HepG2 (cell line): ENCODE data around the gene GARIN5A. TPM values are rescaled to one million over a fixed set of nuclear protein-coding genes. Genes with fewer than 3 reads are reported as not detected.

Source experiments
- CREM ChIP-seq, 2 experiments: sonication (generic) in 1 of 2; formaldehyde crosslinking in 1 of 2; IDR thresholded peaks; 2 replicates each; pipeline versions ENCODE4 v1.4.0 to v1.6.1; 2016 to 2020; ENCODE audit warnings: antibody characterized with exemption in 1 of 2, mild to moderate bottlenecking in 1 of 2, missing genetic modification reagents in 1 of 2
- DR1 ChIP-seq: sonication (generic); formaldehyde crosslinking; IDR thresholded peaks from 2 replicates; pipeline ENCODE4 v1.8.0; 2021; ENCODE audit warnings: mild to moderate bottlenecking, missing genetic modification reagents, inconsistent platforms
- FOXM1 ChIP-seq: sonication (generic); formaldehyde crosslinking; IDR thresholded peaks from 2 replicates; pipeline ENCODE4 v1.5.0; 2020; ENCODE audit warnings: missing genetic modification reagents
- GTF2F1 ChIP-seq: fragments of 150-350 bp; IDR thresholded peaks from 2 replicates; pipeline ENCODE4 v1.6.1; 2014; ENCODE audit warnings: low read length
- HMGA1 ChIP-seq: sonication (generic); formaldehyde crosslinking; conservative IDR thresholded peaks from 2 replicates; pipeline ENCODE4 v1.4.0; 2020; ENCODE audit warnings: missing genetic modification reagents
- HOXD1 ChIP-seq: sonication (generic); formaldehyde crosslinking; IDR thresholded peaks from 2 replicates; pipeline ENCODE4 v1.5.0; 2020; ENCODE audit warnings: missing genetic modification reagents
- KDM5B ChIP-seq: sonication (generic); formaldehyde crosslinking; IDR thresholded peaks from 2 replicates; pipeline ENCODE4 v1.4.0; 2020; ENCODE audit warnings: missing genetic modification reagents, mild to moderate bottlenecking, borderline replicate concordance
- KLF12 ChIP-seq: sonication (generic); formaldehyde crosslinking; IDR thresholded peaks from 2 replicates; pipeline ENCODE4 v1.4.0; 2020; ENCODE audit warnings: missing genetic modification reagents, borderline replicate concordance
- MBD4 ChIP-seq: IDR thresholded peaks from 2 replicates; pipeline ENCODE4 v1.6.1; 2012; ENCODE audit warnings: low read length, inconsistent platforms, borderline replicate concordance
- MTA3 ChIP-seq: sonication (generic); formaldehyde crosslinking; IDR thresholded peaks from 2 replicates; pipeline ENCODE4 v1.4.0; 2020; ENCODE audit warnings: missing genetic modification reagents
- MYNN ChIP-seq: sonication (generic); formaldehyde crosslinking; IDR thresholded peaks from 2 replicates; pipeline ENCODE4 v1.4.0; 2020; ENCODE audit warnings: mild to moderate bottlenecking, low read depth, missing genetic modification reagents
- NKX3-1 ChIP-seq: sonication (generic); formaldehyde crosslinking; IDR thresholded peaks from 2 replicates; pipeline ENCODE4 v1.5.0; 2020; ENCODE audit warnings: missing genetic modification reagents
- RAD21 ChIP-seq: fragments of 450-650 bp; formaldehyde crosslinking; IDR thresholded peaks from 2 replicates; pipeline ENCODE4 v1.5.0; 2020; ENCODE audit warnings: mild to moderate bottlenecking
- RARA ChIP-seq: IDR thresholded peaks from 2 replicates; pipeline ENCODE4 v1.6.1; 2016; ENCODE audit warnings: missing genetic modification reagents, missing compliant biosample characterization
- SETDB1 ChIP-seq: sonication (generic); formaldehyde crosslinking; IDR thresholded peaks from 2 replicates; pipeline ENCODE4 v1.5.1; 2020; ENCODE audit warnings: missing genetic modification reagents, mild to moderate bottlenecking, borderline replicate concordance
- SMARCC2 ChIP-seq: fragments of 450-650 bp; IDR thresholded peaks from 2 replicates; pipeline ENCODE4 v1.6.1; 2017; ENCODE audit warnings: antibody characterized with exemption, mild to moderate bottlenecking
- TOPORS ChIP-seq: sonication (generic); formaldehyde crosslinking; IDR thresholded peaks from 2 replicates; pipeline ENCODE4 v1.8.0; 2023; ENCODE audit warnings: mild to moderate bottlenecking, missing genetic modification reagents
- ZFP36L1 ChIP-seq: sonication (generic); formaldehyde crosslinking; IDR thresholded peaks from 2 replicates; pipeline ENCODE4 v1.8.0; 2022; ENCODE audit warnings: mild to moderate bottlenecking, missing genetic modification reagents, moderate library complexity
- ZFY ChIP-seq: sonication (generic); formaldehyde crosslinking; IDR thresholded peaks from 2 replicates; pipeline ENCODE4 v1.4.0; 2020; ENCODE audit warnings: missing genetic modification reagents
- polyA plus RNA-seq, 8 experiments: library from polyadenylated mRNA; depleted of rRNA in 3 of 8; stranded (reverse) in 7 of 8; unstranded in 1 of 8; fragments of >200 nt; fragmentation: Illumina TruSeq in 4 of 8; extraction: Trizol in 4 of 8; gene quantifications; 2 replicates each; pipeline versions ENCODE4 v1.2.1 to v1.2.3, GENCODE V29; 2011 to 2016; ENCODE audit warnings: low read depth in 4 of 8, missing spikeins in 1 of 8, mixed read lengths in 1 of 8; ENCODE audit not compliant: insufficient read depth in 1 of 8
- total RNA-seq, 5 experiments: library from RNA; depleted of rRNA; stranded (reverse); fragments of >200 nt; fragmentation: Illumina TruSeq; extraction: Trizol; gene quantifications; 2 replicates each; pipeline ENCODE4 v1.2.3, GENCODE V29; 2016; ENCODE audit warnings: low read depth in 1 of 5
- TF ChIP-seq, protein P1 (sequence below): sonication (generic); formaldehyde crosslinking; IDR thresholded peaks from 2 replicates; pipeline ENCODE4 v1.4.0; 2020; ENCODE audit warnings: mild to moderate bottlenecking, missing genetic modification reagents
- TF ChIP-seq, protein P2 (sequence below), 2 experiments: sonication (generic) in 1 of 2; formaldehyde crosslinking in 1 of 2; IDR thresholded peaks; 2 replicates each; pipeline versions ENCODE4 v1.4.0 to v1.6.1; 2018 to 2020; ENCODE audit warnings: missing genetic modification reagents in 2 of 2, borderline replicate concordance in 1 of 2, low read depth in 1 of 2, mild to moderate bottlenecking in 1 of 2, missing biosample characterization in 1 of 2
- TF ChIP-seq, protein P3 (sequence below): IDR thresholded peaks from 2 replicates; pipeline ENCODE4 v1.6.1; 2016; ENCODE audit warnings: missing compliant biosample characterization, missing genetic modification reagents, borderline replicate concordance

GARIN5A gene
- total and polyA plus RNA-seq, 2 of the 13 experiments (the other 11 are each of a cell fraction or from before 2014, with no cell fraction given) = not detected

DNA sequence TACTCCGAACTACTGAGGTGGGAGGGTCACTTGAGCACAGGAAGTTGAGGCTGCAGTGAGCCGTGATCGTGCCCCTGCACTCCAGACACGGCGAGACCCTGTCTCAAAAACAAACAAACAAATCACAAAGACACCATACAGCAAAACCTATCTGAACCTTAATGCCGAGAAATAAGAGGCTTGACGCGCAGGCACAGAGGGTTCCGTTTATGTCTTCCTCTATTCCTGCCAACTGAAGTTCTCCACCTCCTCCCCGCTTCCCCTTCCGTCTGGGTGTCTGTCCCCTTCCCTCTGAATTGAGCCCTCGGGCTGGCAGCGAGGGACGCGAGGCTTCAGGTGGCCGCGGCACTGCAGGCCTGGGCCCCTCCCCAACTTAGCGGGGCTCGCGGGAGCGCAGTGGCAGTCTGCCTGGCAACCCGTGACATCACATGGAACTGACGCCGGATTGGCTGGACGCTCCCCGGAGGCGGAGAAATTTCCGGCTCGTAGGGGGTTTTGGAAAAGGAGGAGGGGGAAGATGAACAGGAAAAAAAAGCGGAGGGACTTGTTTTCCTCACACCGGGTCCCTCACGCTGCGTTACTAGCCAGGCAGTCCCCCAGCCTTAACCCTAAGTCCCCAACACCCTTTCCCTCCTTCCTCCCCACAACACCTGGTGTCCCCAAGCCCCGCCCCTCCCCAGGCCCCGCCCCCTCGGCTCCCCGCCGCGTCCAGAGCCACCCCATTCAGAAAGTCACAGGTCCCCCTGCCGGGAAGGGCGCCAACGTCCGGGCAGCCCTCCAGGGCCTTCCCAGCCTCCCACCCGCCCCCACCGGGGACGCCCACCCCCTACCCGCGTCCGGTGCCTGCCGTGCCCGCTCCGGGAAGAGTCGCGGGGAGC, 45.1 kb downstream of the GARIN5A start (continued):
- TF ChIP-seq TOPORS (CRISPR knock-in tag) (no peak), KLF12 (no peak), KDM5B (peak; percentile 19; the same call in 1 of the 2 replicates), RAD21 (CRISPR knock-in tag) (no peak), FOXM1 (CRISPR knock-in tag) (no peak), MYNN (no peak), HMGA1 (CRISPR knock-in tag) (no peak), SETDB1 (CRISPR knock-in tag) (no peak), SMARCC2 (no peak), HOXD1 (no peak), ZFP36L1 (no peak), GTF2F1 (no peak), RARA (no peak), DR1 (CRISPR knock-in tag) (no peak), ZFY (CRISPR knock-in tag) (peak; percentile 64), MTA3 (CRISPR knock-in tag) (no peak), MBD4 (no peak), NKX3-1 (no peak), CREM (IDR thresholded peaks at IDR 0.05) (peak; percentile 92), CREM (CRISPR knock-in tag; IDR thresholded peaks at IDR 0.05) (peak; percentile 58; the same call in 1 of the 2 replicates)
- TF ChIP-seq, protein P1, sequence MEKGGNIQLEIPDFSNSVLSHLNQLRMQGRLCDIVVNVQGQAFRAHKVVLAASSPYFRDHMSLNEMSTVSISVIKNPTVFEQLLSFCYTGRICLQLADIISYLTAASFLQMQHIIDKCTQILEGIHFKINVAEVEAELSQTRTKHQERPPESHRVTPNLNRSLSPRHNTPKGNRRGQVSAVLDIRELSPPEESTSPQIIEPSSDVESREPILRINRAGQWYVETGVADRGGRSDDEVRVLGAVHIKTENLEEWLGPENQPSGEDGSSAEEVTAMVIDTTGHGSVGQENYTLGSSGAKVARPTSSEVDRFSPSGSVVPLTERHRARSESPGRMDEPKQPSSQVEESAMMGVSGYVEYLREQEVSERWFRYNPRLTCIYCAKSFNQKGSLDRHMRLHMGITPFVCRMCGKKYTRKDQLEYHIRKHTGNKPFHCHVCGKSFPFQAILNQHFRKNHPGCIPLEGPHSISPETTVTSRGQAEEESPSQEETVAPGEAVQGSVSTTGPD (CRISPR knock-in tag) = no peak
- TF ChIP-seq, protein P2, sequence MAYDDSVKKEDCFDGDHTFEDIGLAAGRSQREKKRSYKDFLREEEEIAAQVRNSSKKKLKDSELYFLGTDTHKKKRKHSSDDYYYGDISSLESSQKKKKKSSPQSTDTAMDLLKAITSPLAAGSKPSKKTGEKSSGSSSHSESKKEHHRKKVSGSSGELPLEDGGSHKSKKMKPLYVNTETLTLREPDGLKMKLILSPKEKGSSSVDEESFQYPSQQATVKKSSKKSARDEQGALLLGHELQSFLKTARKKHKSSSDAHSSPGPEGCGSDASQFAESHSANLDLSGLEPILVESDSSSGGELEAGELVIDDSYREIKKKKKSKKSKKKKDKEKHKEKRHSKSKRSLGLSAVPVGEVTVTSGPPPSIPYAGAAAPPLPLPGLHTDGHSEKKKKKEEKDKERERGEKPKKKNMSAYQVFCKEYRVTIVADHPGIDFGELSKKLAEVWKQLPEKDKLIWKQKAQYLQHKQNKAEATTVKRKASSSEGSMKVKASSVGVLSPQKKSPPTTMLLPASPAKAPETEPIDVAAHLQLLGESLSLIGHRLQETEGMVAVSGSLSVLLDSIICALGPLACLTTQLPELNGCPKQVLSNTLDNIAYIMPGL (CRISPR knock-in tag; IDR thresholded peaks at IDR 0.05; ENCODE audit: borderline replicate concordance in 1 of 2, low read depth in 1 of 2) = peak; percentile 43 to 62; a peak in 3 of 4 replicates
- TF ChIP-seq, protein P3, sequence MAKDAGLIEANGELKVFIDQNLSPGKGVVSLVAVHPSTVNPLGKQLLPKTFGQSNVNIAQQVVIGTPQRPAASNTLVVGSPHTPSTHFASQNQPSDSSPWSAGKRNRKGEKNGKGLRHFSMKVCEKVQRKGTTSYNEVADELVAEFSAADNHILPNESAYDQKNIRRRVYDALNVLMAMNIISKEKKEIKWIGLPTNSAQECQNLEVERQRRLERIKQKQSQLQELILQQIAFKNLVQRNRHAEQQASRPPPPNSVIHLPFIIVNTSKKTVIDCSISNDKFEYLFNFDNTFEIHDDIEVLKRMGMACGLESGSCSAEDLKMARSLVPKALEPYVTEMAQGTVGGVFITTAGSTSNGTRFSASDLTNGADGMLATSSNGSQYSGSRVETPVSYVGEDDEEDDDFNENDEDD (CRISPR knock-in tag) = peak; percentile 61; the same call in 1 of the 2 replicates
